GM19193 (cell line): ENCODE measurements around the gene MYOT.

Experiments used
- POLR2A ChIP-seq: IDR thresholded peaks from 4 replicates; pipeline ENCODE4 v1.6.1; 2011; ENCODE audit not compliant: insufficient read depth, insufficient read length; ENCODE audit errors: extremely low read depth

MYOT gene

DNA sequence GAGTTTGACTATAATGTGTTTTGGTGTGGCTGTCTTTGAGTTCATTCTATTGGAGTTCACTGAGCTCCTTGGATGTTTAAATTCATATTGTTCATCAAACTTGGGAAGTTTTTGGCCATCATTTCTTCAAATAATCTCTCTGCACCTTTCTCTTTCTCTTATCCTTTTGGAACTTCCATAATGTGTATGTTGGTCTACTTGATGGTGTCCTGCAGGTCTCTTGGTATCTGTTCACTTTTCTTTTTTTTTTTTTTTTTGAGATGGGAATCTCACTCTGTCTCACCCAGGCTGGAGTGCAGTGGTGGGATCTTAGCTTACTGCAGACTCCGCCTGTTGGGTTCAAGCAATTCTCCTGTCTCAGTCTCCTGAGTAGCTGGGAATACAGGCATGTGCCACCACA lies 49.3 kb downstream of the MYOT start:
- no peak for TF ChIP-seq POLR2A

DNA sequence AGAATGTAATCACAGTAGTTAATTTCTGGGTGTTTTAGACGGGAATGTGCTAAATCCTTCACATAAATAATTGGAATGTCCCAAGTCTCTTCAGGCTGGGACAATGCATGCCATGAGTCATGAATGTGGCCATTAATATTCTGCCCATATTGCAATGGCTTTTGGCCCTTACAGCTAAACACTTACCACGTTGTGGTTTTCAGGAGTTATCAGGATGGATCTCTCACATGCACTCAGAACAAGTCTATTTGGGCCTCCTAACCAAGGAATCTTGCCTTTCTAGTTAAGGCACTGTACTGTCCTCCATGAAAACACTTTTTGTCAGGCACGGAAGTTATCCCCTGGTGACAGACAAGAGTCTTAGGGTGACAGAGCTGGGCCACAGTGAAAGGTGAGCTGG lies 54.3 kb downstream of the MYOT start:
- TF ChIP-seq POLR2A: no peak

DNA sequence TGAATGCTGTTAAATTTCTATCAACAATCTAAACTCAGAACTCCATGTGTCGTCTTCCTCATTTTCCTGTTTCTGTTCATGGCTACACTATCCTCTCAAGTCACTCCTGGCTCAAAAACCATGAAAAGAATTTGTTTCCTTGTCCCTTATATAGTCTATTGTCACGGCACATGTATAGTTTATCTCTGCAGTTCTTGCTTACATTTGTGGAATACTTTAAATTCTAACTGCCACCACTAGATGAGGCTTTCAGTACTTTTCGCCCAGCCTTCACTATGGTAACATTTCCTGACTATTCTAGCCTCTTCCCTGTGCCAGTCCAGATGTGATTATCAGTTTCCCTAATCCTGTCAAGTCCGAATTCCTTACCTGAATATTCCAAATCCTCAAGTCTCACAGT lies 56.2 kb downstream of the MYOT start:
- no peak for TF ChIP-seq POLR2A

DNA sequence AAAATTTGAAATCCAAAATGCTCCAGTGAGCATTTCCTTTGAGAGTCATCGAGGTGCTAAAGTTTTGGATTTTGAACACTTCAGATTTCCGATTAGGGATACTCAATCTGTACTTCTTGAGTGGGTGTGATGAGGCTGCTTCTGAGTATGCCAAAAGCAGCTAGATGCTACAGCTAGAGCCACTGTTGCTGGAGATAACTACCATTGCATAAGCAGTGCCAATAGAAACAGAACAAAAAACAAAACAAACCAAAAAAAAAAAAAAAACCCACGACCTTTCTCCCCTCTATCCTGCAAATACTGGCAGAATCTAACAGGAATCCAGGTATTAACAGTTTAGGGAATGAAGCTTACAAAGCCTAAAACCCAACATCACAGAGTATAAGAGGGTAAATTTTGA lies 65.1 kb downstream of the MYOT start:
- no peak for TF ChIP-seq POLR2A

DNA sequence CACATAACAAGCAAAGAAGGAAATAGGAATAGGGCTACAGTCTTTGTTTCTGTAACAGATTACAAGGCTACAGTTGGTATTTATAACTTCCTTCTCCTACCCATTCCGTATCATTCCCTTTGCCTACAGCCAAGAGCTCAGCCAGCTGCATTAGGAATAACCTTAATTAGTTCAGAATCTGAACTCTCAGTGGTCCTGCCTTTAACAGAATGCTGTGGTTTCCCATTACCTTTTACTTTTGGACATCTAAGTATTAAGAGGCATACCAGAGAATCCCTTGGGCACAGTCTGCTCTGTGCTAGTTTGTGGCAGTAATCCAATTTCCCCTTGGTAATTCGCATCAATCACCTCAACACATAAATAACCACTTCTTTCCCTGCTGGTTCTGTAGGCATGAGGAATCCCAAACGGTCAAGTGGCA lies 65.8 kb downstream of the MYOT start:
- no peak for TF ChIP-seq POLR2A

DNA sequence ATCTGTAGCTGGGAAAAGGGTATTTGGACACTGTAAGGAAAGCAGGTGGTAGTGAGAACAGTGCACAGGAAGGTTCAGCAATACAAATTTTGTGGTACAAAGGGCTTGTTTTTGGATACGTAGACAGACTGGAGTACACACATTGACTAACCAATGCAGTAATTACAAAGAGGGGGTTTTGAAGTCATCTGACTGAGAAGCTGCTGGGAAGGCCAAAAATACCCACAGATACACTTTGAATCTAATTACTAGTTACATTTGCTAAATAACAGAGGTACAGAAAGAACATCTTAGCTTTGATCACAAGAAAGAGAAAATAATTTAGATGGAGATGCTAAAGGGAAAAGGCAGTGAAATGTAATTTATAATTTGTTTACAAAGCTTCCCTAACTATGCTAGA lies 67.5 kb downstream of the MYOT start:
- no peak for TF ChIP-seq POLR2A

DNA sequence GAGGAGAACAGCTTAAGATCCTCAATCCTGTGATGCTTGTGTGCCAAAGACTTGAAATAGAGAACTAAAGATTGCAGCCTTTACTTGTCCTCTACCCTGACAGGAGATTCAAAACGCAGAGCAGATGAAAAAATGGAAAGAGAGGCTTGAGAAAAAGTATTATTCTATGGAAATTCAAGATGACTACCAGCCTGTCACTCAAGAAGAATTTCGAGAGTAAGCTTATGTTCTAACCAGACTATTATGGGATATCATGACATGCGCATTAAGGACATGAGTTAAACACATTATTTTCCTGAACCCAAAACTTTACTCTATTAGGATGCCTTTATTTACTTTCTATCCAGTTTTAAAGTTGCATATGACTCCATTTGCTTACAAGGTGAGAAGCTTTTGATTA lies 68.0 kb downstream of the MYOT start:
- no peak for TF ChIP-seq POLR2A
